K562 (cell line): ENCODE results near the gene PHF21A. TPM values are rescaled to one million over a fixed set of nuclear protein-coding genes. Genes with fewer than 3 reads are reported as not detected.

Source experiments
- ATAC-seq: fragments of 200-7000 bp; cut with Tn5 transposase; 3 replicates; pipeline ENCODE4 v1.9.1; 2020; ENCODE audit warnings: moderate library complexity
- BruUV-seq: library from RNA; stranded (reverse); fragments of 400-500 nt; replicated peaks from 2 replicates; lab custom pipeline; 2021; lab: Mats Ljungman, UMichigan
- CTCF ChIA-PET: fragments of 300-600 bp; formaldehyde crosslinking; extraction: SDS; loops from one replicate; lab custom pipeline; 2021; ENCODE audit warnings: low intra/inter-chr PET ratio; lab: Yijun Ruan, JAX
- POLR2A ChIA-PET: fragments of 300-600, 350-650 bp; sonication (Branson Sonifier 250); formaldehyde crosslinking; extraction: SDS; loops from one replicate; lab custom pipeline; 2021; ENCODE audit warnings: antibody characterized with exemption, inconsistent platforms; lab: Yijun Ruan, JAX
- DNase-seq, 4 experiments: peaks; one replicate each; pipeline versions ENCODE4 v3.0.0 to v3.0.0-alpha.2; 2011 to 2018; ENCODE audit warnings: low spot score in 3 of 4, mixed read lengths in 3 of 4; ENCODE audit errors: extremely low read depth in 1 of 4
- FAIRE-seq: peaks from 2 replicates; lab custom pipeline; 2011; peaks lifted over from hg19 to GRCh38; lab: Jason Lieb, UNC
- H2AFZ ChIP-seq: 2 replicates; pipeline ENCODE4 v1.6.0; 2011; ENCODE audit warnings: low read depth, low read length, control low read depth, inconsistent platforms
- H3K27ac ChIP-seq: fragments of 200-600 bp; 3 replicates; pipeline ENCODE4 v1.8.0; 2011; ENCODE audit warnings: low read depth, mild to moderate bottlenecking, control low read depth, inconsistent platforms, low read length, moderate library complexity, mixed read lengths; ENCODE audit errors: extremely low read depth
- H3K27me3 ChIP-seq, 2 experiments: fragments of 300-600 bp in 1 of 2; 2 replicates in 1 of 2; 3 replicates in 1 of 2; pipeline versions ENCODE4 v1.6.0 to v1.8.0; 2011; ENCODE audit warnings: inconsistent platforms in 2 of 2, low read length in 2 of 2, mild to moderate bottlenecking in 1 of 2, mixed read lengths in 1 of 2, moderate library complexity in 1 of 2; ENCODE audit not compliant: control insufficient read depth in 2 of 2, insufficient read depth in 2 of 2
- H3K36me3 ChIP-seq: fragments of 300-600 bp; 3 replicates; pipeline ENCODE4 v1.8.0; 2011; ENCODE audit warnings: mild to moderate bottlenecking, low read length, inconsistent platforms; ENCODE audit not compliant: control insufficient read depth, insufficient read depth
- H3K4me1 ChIP-seq, 2 experiments: fragments of 200-600 bp in 1 of 2; replicated peaks in 1 of 2; 2 replicates in 1 of 2; 3 replicates in 1 of 2; pipeline versions ENCODE4 v1.5.1 to v1.8.0; 2011; ENCODE audit warnings: inconsistent platforms in 2 of 2, low read length in 2 of 2, mild to moderate bottlenecking in 1 of 2, mixed read lengths in 1 of 2, moderate library complexity in 1 of 2; ENCODE audit not compliant: control insufficient read depth in 2 of 2, insufficient read depth in 2 of 2
- H3K4me2 ChIP-seq: 2 replicates; pipeline ENCODE4 v1.6.1; 2011; ENCODE audit warnings: low read length, control low read depth, inconsistent platforms, mixed read lengths; ENCODE audit not compliant: insufficient read depth
- H3K4me3 ChIP-seq: fragments of 200-600 bp; sonication (generic), shearing (Covaris generic); 2 replicates; pipeline ENCODE4 v1.5.1; 2016; ENCODE audit warnings: control low read depth, inconsistent platforms
- H3K79me2 ChIP-seq: fragments of 200-600 bp; 3 replicates; pipeline ENCODE4 v1.8.0; 2011; ENCODE audit warnings: low read length, inconsistent platforms; ENCODE audit not compliant: control insufficient read depth, insufficient read depth
- H3K9ac ChIP-seq, 2 experiments: 2 replicates each; pipeline versions ENCODE4 v1.6.0 to v1.6.1; 2011; ENCODE audit warnings: low read depth in 2 of 2, low read length in 2 of 2, control low read depth in 1 of 2, inconsistent platforms in 1 of 2, mild to moderate bottlenecking in 1 of 2, mixed read lengths in 1 of 2; ENCODE audit not compliant: insufficient read depth in 1 of 2
- H3K9me1 ChIP-seq: one replicate; pipeline ENCODE4 v1.6.0; 2011; ENCODE audit warnings: inconsistent platforms, mild to moderate bottlenecking, low read length, moderate library complexity; ENCODE audit not compliant: control insufficient read depth, insufficient read depth
- H3K9me3 ChIP-seq: replicated peaks from 2 replicates; pipeline ENCODE4 v1.5.1; 2011; ENCODE audit warnings: low read depth, low read length, inconsistent platforms; ENCODE audit not compliant: control insufficient read depth, insufficient read depth
- H4K20me1 ChIP-seq: replicated peaks from 2 replicates; pipeline ENCODE4 v1.6.1; 2011; ENCODE audit warnings: low read length, inconsistent platforms, mixed read lengths; ENCODE audit not compliant: control insufficient read depth, insufficient read depth
- CREBBP ChIP-seq: IDR thresholded peaks from one replicate; pipeline ENCODE4 v1.6.1; 2012; ENCODE audit warnings: low read depth, mild to moderate bottlenecking, control low read depth, inconsistent platforms, low read length
- HDAC1 ChIP-seq, 2 experiments: fragments of 450-650 bp; IDR thresholded peaks; 2 replicates each; pipeline ENCODE4 v1.6.1; 2016 to 2017; ENCODE audit warnings: inconsistent platforms in 1 of 2, mild to moderate bottlenecking in 1 of 2, moderate library complexity in 1 of 2
- RFX1 ChIP-seq: fragments of 450-650 bp; IDR thresholded peaks from 2 replicates; pipeline ENCODE4 v1.6.1; 2016; ENCODE audit warnings: mild to moderate bottlenecking, moderate library complexity
- WGBS: fragments of 100-300 bp; shearing (Covaris generic); methylation state at CpG from one replicate; pipeline ENCODE4 v1.1.6; 2016; ENCODE audit warnings: low coverage, mixed read lengths; ENCODE audit not compliant: insufficient coverage; ENCODE audit errors: missing lambda C conversion rate; 5-methylcytosine and 5-hydroxymethylcytosine counted together
- in situ Hi-C: fragments of 300-500 bp; cut with MboI; formaldehyde crosslinking; loops from 4 replicates; pipeline ENCODE4 v1.15.0; 2018; ENCODE audit warnings: inconsistent platforms, mixed read lengths
- intact Hi-C: fragments of 100-400 bp; cut with micrococcal nuclease; formaldehyde crosslinking; loops from 2 replicates; pipeline ENCODE4 v1.14.2; 2022
- polyA plus RNA-seq, 8 experiments: library from polyadenylated mRNA; depleted of rRNA in 4 of 8; stranded (reverse) in 5 of 8; unstranded in 3 of 8; fragments of >200 nt; fragmentation: Nextera tagmentation in 2 of 8; fragmentation: Illumina TruSeq in 1 of 8; extraction: Ambion mirVana in 2 of 8; extraction: Trizol in 1 of 8; gene quantifications; 2 replicates each; pipeline versions ENCODE4 v1.2.1 to v1.2.3, GENCODE V29; 2011 to 2014; ENCODE audit warnings: inconsistent platforms in 1 of 8, missing spikeins in 1 of 8
- total RNA-seq, 7 experiments: library from RNA; depleted of rRNA in 6 of 7; stranded (reverse); fragments of >200 nt in 6 of 7; fragmentation: Illumina TruSeq in 2 of 7; extraction: Trizol in 2 of 7; gene quantifications; 2 replicates each; pipeline versions ENCODE4 v1.2.1 to v1.2.3, GENCODE V29; 2011 to 2021; ENCODE audit warnings: low replicate concordance in 1 of 7
- TF ChIP-seq, protein P1 (sequence below), 2 experiments: fragments of 250-450 bp in 1 of 2; fragments of 450-650 bp in 1 of 2; sonication (Bioruptor Pico) in 1 of 2; IDR thresholded peaks; 2 replicates each; pipeline versions ENCODE4 v1.6.1 to v1.8.0; 2016 to 2021; ENCODE audit warnings: mild to moderate bottlenecking in 2 of 2, moderate library complexity in 2 of 2, missing compliant biosample characterization in 1 of 2, missing genetic modification characterization in 1 of 2
- TF ChIP-seq, protein P2 (sequence below): fragments of 450-650 bp; IDR thresholded peaks from 2 replicates; pipeline ENCODE4 v1.6.1; 2016; ENCODE audit warnings: mild to moderate bottlenecking
- TF ChIP-seq, protein P3 (sequence below), 2 experiments: fragments of 450-650 bp; formaldehyde crosslinking in 1 of 2; IDR thresholded peaks; 2 replicates each; pipeline versions ENCODE4 v1.4.0 to v1.6.1; 2014 to 2020; ENCODE audit warnings: mild to moderate bottlenecking in 2 of 2, borderline replicate concordance in 1 of 2, low read depth in 1 of 2

The PHF21A gene
- total and polyA plus RNA-seq, 9 of the 15 experiments (the other 6 are each of a cell fraction or from before 2014, with no cell fraction given): 1.5 to 32.4 (median 10.7) TPM

DNA sequence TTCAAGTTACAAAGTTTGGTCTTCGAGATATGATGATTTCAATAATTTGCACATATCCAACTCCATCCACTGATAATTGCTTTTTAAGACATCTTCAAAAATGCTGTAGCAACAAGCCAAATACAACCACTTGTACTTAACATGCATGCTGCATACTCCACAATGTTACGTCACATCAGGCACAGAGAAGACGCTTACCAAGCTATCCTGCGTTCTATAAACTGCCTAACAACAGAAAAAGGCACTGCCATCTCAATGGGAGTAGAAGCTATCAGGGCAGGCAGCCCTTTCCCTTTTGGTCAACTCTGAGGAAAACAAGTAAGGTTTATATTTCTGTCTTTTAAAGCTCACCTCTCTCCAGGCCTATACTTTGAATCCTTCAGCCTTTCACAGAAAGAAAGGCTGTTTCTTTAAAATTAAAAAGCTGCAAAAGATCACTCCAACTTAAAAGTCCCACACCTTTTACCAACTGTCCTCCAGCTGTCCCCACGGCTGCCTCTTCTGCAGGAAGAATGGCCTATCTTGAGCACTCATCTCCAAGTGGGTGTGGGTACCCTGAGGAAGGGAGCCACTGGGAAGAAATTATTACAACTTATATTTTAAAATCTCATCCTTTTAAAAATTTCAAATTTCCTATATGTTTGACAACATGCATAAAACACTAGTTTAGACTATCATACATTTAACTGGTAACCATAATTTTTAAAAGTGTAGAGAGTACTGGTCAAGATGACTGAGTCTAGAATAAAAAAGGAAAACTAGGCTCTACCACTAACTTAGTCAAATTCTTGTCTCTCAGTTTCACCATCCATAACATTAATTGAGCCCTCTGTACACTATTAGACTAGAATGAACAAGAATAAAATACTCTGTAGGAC is 14.5 kb downstream of the PHF21A start (continued):
- TF ChIP-seq, protein P1, sequence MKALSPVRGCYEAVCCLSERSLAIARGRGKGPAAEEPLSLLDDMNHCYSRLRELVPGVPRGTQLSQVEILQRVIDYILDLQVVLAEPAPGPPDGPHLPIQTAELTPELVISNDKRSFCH (CRISPR knock-in tag; IDR thresholded peaks at IDR 0.05): no peak
- TF ChIP-seq, protein P1 (tag; IDR thresholded peaks at IDR 0.05): no peak
- peak; percentile 52 for TF ChIP-seq RFX1
- TF ChIP-seq, protein P2, sequence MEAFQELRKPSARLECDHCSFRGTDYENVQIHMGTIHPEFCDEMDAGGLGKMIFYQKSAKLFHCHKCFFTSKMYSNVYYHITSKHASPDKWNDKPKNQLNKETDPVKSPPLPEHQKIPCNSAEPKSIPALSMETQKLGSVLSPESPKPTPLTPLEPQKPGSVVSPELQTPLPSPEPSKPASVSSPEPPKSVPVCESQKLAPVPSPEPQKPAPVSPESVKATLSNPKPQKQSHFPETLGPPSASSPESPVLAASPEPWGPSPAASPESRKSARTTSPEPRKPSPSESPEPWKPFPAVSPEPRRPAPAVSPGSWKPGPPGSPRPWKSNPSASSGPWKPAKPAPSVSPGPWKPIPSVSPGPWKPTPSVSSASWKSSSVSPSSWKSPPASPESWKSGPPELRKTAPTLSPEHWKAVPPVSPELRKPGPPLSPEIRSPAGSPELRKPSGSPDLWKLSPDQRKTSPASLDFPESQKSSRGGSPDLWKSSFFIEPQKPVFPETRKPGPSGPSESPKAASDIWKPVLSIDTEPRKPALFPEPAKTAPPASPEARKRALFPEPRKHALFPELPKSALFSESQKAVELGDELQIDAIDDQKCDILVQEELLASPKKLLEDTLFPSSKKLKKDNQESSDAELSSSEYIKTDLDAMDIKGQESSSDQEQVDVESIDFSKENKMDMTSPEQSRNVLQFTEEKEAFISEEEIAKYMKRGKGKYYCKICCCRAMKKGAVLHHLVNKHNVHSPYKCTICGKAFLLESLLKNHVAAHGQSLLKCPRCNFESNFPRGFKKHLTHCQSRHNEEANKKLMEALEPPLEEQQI: no peak

DNA sequence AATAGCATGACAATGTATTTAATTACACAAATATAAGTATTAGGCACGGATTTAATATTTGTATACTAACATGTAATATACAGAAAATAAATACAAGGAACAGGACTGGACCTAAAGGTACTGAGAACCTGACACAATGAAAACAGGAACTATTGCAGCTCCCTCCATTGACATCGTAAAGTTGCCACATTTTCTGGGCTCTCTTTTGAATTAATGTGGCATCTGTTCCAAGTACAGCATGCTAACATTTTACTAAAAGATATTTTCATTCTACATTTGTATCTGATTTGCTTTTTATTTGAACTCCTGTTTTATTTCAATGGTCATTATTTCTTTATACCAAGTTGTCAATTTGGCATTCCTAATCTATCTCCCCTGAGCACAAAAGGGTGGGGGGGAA is 15.3 kb downstream of the PHF21A start:
- Histone ChIP-seq H3K36me3 (no peaks in the 10 kb centered on the region), H3K4me1 (peaks cover 9 to 51% of the 10 kb centered on the region in 2 experiments; a peak in 4 of 5 replicates), H4K20me1 (no peaks in the 10 kb centered on the region), H3K27ac (peak overlapping the region; percentile 87; the same call in 2 of the 3 replicates), H3K9me1 (no peaks in the 10 kb centered on the region), H3K4me2 (peak overlapping the region; percentile 82), H3K4me3 (peak overlapping the region; percentile 23; the same call in 1 of the 2 replicates), H3K79me2 (peaks cover 93% of the 10 kb centered on the region), H3K9me3 (no peaks in the 10 kb centered on the region), H2AFZ (peak overlapping the region; percentile 35; the same call in 1 of the 2 replicates), H3K9ac (peak overlapping the region in 1 of 2 experiments; percentile 66; a peak in 2 of 4 replicates), H3K27me3 (no peaks in the 10 kb centered on the region)
- ChIA-PET CTCF (no interaction called here), POLR2A (interaction anchor here (0.6 to 1.5 kb wide), 6 partner anchors 10 to 189 kb away, joined by 3 to 11 read pairs (median 4); no protein-coding TSS in a partner anchor)
- ATAC-seq (no peak), DNase-seq (no peak), FAIRE-seq (no peak)
- WGBS: 6% methylated on average over 2 of the region's 2 CpGs
- TSS peak; percentile 12 for BruUV-seq
- intact Hi-C loops: loop anchor here (10.0 kb wide), 1 partner anchor 111 kb away; no protein-coding TSS in a partner anchor
- in situ Hi-C loops: no loop called here
- TF ChIP-seq HDAC1 (IDR thresholded peaks at IDR 0.05) (no peak), CREBBP (no peak)
- TF ChIP-seq, protein P3, sequence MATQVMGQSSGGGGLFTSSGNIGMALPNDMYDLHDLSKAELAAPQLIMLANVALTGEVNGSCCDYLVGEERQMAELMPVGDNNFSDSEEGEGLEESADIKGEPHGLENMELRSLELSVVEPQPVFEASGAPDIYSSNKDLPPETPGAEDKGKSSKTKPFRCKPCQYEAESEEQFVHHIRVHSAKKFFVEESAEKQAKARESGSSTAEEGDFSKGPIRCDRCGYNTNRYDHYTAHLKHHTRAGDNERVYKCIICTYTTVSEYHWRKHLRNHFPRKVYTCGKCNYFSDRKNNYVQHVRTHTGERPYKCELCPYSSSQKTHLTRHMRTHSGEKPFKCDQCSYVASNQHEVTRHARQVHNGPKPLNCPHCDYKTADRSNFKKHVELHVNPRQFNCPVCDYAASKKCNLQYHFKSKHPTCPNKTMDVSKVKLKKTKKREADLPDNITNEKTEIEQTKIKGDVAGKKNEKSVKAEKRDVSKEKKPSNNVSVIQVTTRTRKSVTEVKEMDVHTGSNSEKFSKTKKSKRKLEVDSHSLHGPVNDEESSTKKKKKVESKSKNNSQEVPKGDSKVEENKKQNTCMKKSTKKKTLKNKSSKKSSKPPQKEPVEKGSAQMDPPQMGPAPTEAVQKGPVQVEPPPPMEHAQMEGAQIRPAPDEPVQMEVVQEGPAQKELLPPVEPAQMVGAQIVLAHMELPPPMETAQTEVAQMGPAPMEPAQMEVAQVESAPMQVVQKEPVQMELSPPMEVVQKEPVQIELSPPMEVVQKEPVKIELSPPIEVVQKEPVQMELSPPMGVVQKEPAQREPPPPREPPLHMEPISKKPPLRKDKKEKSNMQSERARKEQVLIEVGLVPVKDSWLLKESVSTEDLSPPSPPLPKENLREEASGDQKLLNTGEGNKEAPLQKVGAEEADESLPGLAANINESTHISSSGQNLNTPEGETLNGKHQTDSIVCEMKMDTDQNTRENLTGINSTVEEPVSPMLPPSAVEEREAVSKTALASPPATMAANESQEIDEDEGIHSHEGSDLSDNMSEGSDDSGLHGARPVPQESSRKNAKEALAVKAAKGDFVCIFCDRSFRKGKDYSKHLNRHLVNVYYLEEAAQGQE (IDR thresholded peaks at IDR 0.05; ENCODE audit: borderline replicate concordance): no peak
- TF ChIP-seq, protein P3 (CRISPR knock-in tag; IDR thresholded peaks at IDR 0.05; ENCODE audit: low read depth): no peak
